ENCODE measurements around the gene SLC51A. TPM values are rescaled to one million over a fixed set of nuclear protein-coding genes. Genes with fewer than 3 reads are reported as not detected.

The SLC51A gene
- total and polyA plus RNA-seq, 9 of the 15 experiments (the other 6 are each of a cell fraction or from before 2014, with no cell fraction given) = 0.35 to 0.38 TPM; not detected in 7

- Histone ChIP-seq H3K9ac (ENCODE audit: insufficient read depth in 1 of 2, low read depth in 2 of 2, low read length in 2 of 2) (peak overlapping the region in 1 of 2 experiments; percentile 40; a peak in 3 of 4 replicates), H3K4me1 (replicated peaks in 1 of 2; ENCODE audit: control insufficient read depth in 2 of 2, insufficient read depth in 2 of 2, low read length in 2 of 2) (peaks cover 32 to 33% of the 10 kb centered on the region in 2 experiments), H4K20me1 (replicated peaks; ENCODE audit: control insufficient read depth, insufficient read depth, low read length) (no peaks in the 10 kb centered on the region), H3K36me3 (ENCODE audit: control insufficient read depth, insufficient read depth, low read length) (peaks cover 23% of the 10 kb centered on the region; the same call in 2 of the 3 replicates), H3K27me3 (ENCODE audit: control insufficient read depth in 2 of 2, insufficient read depth in 2 of 2, low read length in 2 of 2) (no peaks in the 10 kb centered on the region), H3K9me3 (replicated peaks; ENCODE audit: control insufficient read depth, insufficient read depth, low read depth, low read length) (no peaks in the 10 kb centered on the region; the same call in 1 of the 2 replicates), H3K4me3 (peak overlapping the region; percentile 2; the same call in 1 of the 2 replicates), H3K9me1 (ENCODE audit: control insufficient read depth, insufficient read depth, low read length) (no peaks in the 10 kb centered on the region), H3K27ac (ENCODE audit: extremely low read depth, low read depth, low read length) (peak overlapping the region; percentile 66), H3K4me2 (ENCODE audit: insufficient read depth, low read length) (peak overlapping the region; percentile 75), H3K79me2 (ENCODE audit: control insufficient read depth, insufficient read depth, low read length) (peaks cover 73% of the 10 kb centered on the region), H2AFZ (ENCODE audit: low read depth, low read length) (no peak overlapping the region; the same call in 1 of the 2 replicates)
- POLR2A ChIA-PET = interaction anchor here (0.6 to 2.7 kb wide), 3 partner anchors 10 to 224 kb away, joined by 3 to 18 read pairs (median 4); no protein-coding TSS in a partner anchor
- intact Hi-C loops (cut with micrococcal nuclease) (loop anchor here (5.0 kb wide), 1 partner anchor 158 kb away; the partner anchor contains the start of gene UBXN7), in situ Hi-C loops (cut with MboI) (no loop called here)
- DNase-seq (ENCODE audit: extremely low read depth in 1 of 4, low spot score in 3 of 4) (peak; percentile 42 to 84 (median 60)), FAIRE-seq (peak; percentile 84), ATAC-seq (peak; percentile 74)
- CTCF ChIA-PET (ENCODE audit: low intra/inter-chr PET ratio) = no interaction called here
- 0% methylated on average over 5 of the region's 5 CpGs for WGBS (ENCODE audit: insufficient coverage, low coverage, missing lambda C conversion rate)
- no TSS peak for BruUV-seq (replicated peaks)
- TF ChIP-seq, protein P1, sequence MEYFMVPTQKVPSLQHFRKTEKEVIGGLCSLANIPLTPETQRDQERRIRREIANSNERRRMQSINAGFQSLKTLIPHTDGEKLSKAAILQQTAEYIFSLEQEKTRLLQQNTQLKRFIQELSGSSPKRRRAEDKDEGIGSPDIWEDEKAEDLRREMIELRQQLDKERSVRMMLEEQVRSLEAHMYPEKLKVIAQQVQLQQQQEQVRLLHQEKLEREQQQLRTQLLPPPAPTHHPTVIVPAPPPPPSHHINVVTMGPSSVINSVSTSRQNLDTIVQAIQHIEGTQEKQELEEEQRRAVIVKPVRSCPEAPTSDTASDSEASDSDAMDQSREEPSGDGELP (CRISPR knock-in tag; IDR thresholded peaks at IDR 0.05; ENCODE audit: borderline replicate concordance) = no peak
- no peak for TF ChIP-seq GTF2A2 (tag; IDR thresholded peaks at IDR 0.05)
- peak; percentile 79; the same call in 1 of the 2 replicates for TF ChIP-seq LEF1 (IDR thresholded peaks at IDR 0.05)
- TF ChIP-seq POLR2A (conservative IDR thresholded peaks at IDR 0.05) = no peak
- TF ChIP-seq BRD4 (IDR thresholded peaks at IDR 0.05) = no peak
- TF ChIP-seq, protein P2, sequence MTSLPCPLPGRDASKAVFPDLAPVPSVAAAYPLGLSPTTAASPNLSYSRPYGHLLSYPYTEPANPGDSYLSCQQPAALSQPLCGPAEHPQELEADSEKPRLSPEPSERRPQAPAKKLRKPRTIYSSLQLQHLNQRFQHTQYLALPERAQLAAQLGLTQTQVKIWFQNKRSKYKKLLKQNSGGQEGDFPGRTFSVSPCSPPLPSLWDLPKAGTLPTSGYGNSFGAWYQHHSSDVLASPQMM (CRISPR knock-in tag; IDR thresholded peaks at IDR 0.05) = no peak
- TF ChIP-seq POLR2H (tag; IDR thresholded peaks at IDR 0.05; ENCODE audit: low read depth) = peak; percentile 36
- TF ChIP-seq CSDE1 (IDR thresholded peaks at IDR 0.05) = no peak
- TF ChIP-seq GATA2 (CRISPR knock-in tag; IDR thresholded peaks at IDR 0.05) = 0 out of 2 replicates have a peak, but pooled peaks have one; percentile 41
- TF ChIP-seq SMARCA4 (IDR thresholded peaks at IDR 0.05) = peak; percentile 85
- no peak for TF ChIP-seq SP2 (IDR thresholded peaks at IDR 0.05; ENCODE audit: extremely low read depth, low read depth, low read length, poor library complexity, severe bottlenecking)
- no peak for TF ChIP-seq POLR2B (IDR thresholded peaks at IDR 0.05; ENCODE audit: low read depth, partially characterized antibody)
- peak in 1 of 3 experiments; percentile 25 for TF ChIP-seq YY1 (IDR thresholded peaks at IDR 0.05; ENCODE audit: borderline replicate concordance in 1 of 3, control insufficient read depth in 1 of 3, extremely low read depth in 1 of 3, insufficient read depth in 3 of 3, insufficient read length in 1 of 3, insufficient replicate concordance in 2 of 3, low read depth in 1 of 3, low read length in 2 of 3)
- peak; percentile 38 for TF ChIP-seq FOS (IDR thresholded peaks at IDR 0.05; ENCODE audit: extremely low read depth, insufficient read length)
- TF ChIP-seq CREBBP (IDR thresholded peaks at IDR 0.05; ENCODE audit: low read depth, low read length) = no peak
- 0 out of 2 replicates have a peak, but pooled peaks have one; percentile 30 for TF ChIP-seq SMARCC2 (IDR thresholded peaks at IDR 0.05; ENCODE audit: low read depth)
- TF ChIP-seq HDAC1 (IDR thresholded peaks at IDR 0.05) = peak in 1 of 2 experiments; percentile 29; a peak in 1 of 4 replicates
- TF ChIP-seq JUND (IDR thresholded peaks at IDR 0.05; ENCODE audit: borderline replicate concordance, low read depth, low read length) = peak; percentile 98
- TF ChIP-seq JUND (tag; IDR thresholded peaks at IDR 0.05; ENCODE audit: borderline replicate concordance, low read depth, low read length) = peak; percentile 97
- TF ChIP-seq, protein P3, sequence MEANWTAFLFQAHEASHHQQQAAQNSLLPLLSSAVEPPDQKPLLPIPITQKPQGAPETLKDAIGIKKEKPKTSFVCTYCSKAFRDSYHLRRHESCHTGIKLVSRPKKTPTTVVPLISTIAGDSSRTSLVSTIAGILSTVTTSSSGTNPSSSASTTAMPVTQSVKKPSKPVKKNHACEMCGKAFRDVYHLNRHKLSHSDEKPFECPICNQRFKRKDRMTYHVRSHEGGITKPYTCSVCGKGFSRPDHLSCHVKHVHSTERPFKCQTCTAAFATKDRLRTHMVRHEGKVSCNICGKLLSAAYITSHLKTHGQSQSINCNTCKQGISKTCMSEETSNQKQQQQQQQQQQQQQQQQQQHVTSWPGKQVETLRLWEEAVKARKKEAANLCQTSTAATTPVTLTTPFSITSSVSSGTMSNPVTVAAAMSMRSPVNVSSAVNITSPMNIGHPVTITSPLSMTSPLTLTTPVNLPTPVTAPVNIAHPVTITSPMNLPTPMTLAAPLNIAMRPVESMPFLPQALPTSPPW (CRISPR knock-in tag; IDR thresholded peaks at IDR 0.05) = no peak
- TF ChIP-seq ATF7 (IDR thresholded peaks at IDR 0.05) = peak; percentile 58; the same call in 1 of the 2 replicates
Measured at GRCh38 chr3:196274585-196274984, 58.3 kb downstream of the SLC51A start.

Data from K562 (cell line).